ENCODE data around the gene HSPB3.
"Not testable (repeated sequence)": the region's sequence is repeated elsewhere in the genome, so short reads cannot be mapped to it uniquely, and the experiment has no call there.

HSPB3 gene, protein sequence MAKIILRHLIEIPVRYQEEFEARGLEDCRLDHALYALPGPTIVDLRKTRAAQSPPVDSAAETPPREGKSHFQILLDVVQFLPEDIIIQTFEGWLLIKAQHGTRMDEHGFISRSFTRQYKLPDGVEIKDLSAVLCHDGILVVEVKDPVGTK
- total RNA-seq, result 0 to 0.06 (median 0) reads per million in 18 experiments

DNA sequence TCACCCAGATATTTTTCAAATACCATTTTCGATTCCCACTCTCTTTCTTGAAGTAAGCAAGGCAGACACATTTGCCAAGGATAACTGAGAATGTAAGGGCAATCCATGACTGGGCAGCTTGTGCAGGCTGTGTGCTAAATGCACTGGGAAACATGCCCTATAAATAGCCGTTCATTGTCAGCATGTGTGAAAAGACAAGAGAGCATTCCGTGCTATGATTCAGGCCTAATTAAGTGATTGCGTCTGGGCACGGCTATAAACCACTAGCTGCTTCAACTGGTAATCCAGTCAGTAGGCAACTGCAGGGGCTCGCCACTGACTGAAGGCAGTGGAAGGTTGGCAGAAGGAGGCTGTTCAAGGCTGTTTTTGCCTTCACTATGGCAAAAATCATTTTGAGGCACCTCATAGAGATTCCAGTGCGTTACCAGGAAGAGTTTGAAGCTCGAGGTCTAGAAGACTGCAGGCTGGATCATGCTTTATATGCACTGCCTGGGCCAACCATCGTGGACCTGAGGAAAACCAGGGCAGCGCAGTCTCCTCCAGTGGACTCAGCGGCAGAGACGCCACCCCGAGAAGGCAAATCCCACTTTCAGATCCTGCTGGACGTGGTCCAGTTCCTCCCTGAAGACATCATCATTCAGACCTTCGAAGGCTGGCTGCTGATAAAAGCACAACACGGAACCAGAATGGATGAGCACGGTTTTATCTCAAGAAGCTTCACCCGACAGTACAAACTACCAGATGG, at the start of gene HSPB3:
Gene HSPB3 (plus strand): TSS at position 287 of the 745 bp plus-strand sequence. CDS start 91 bp downstream, at position 378.
- no peak for DNase-seq

DNA sequence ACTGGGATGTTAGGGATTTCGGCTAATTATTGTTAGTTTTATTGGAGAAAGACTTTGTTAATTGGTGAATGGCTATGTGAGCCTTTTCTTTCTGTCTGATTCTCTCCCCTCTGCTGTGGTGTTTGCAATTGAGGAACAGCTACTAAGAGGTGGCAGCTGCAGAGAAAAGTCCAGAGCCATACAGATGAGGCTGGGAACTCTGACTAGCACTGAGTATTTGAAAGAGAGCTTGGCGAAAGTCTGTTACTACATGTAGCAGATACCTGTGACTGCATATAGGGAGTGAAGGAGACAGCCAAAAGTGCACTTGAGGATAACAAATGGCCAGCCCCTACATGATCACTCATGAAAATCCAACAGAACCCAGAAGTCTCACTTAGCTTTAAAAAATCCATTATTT, 44.3 kb upstream of the HSPB3 start:
- DNase-seq, result no peak

DNA sequence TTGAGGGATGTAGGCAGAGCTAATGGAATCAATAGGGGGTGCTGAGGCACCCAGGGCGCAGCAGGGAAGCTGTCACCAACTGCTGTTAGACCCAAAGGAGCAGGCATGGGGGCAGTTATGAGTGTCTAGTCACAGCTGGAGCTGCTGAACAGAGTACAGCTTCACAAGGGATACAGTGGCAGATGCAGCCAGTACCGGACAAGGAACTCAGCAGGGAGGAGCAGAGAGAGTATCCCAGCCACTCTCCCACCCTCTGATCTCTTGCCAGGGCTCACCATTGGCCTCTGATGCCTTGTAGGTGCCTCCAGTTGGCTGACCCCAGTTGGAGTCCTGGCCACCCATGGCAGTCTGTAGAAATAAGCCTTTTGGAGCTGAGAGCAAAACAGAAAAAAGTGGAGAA, 42.6 kb upstream of the HSPB3 start:
- no peak for DNase-seq

DNA sequence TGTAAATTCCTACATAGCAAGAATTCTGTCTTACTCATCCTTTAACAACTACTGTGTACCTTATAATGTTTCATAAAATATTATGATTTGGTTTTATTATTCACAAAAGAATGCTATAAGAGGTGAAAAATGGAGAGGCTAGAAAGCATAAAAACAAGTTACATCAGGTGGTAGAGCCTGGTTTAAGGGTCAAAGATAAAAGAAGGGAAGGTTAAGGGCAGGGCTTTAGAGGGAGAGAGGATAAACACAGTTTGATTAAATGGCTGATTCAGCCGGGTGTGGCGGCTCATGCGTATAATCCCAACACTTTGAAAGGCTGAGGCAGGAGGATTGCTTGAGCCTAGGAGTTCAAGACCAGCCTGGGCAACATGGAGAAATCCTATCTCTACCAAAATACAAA, 40.4 kb upstream of the HSPB3 start:
- DNase-seq, result no peak

DNA sequence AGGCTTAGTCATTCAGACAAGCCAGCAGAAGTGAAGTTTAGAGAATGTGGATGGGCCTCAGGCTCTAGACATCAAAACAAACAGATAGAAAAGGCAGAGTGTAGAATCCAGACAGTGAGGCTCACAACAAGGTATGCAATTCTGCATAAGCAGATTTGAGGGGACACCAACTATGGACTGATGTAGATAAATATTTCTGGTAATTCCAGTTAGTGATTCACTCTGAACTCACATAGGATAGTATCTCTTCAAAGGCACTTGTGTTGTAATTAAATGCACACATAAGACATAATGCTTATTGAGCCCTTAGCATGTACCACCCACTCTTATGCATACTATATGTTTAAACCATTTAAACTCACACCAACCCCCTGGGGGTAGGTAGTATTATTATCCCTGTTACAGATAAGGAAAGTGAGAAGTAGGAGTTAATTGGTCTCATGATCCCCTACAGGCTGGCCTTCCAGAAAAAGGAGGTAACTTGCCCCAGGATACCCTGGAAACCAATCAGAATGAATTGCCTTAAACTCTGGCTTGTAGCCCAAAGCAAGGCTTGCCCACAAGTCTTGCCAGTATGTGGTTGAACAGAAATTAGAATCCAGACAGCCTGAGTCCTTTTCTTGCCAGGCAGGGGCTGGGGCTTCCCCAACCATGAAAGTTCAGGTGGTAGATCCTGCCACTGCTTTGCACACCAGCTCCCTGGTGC, 39.5 kb upstream of the HSPB3 start:
- no peak for DNase-seq

DNA sequence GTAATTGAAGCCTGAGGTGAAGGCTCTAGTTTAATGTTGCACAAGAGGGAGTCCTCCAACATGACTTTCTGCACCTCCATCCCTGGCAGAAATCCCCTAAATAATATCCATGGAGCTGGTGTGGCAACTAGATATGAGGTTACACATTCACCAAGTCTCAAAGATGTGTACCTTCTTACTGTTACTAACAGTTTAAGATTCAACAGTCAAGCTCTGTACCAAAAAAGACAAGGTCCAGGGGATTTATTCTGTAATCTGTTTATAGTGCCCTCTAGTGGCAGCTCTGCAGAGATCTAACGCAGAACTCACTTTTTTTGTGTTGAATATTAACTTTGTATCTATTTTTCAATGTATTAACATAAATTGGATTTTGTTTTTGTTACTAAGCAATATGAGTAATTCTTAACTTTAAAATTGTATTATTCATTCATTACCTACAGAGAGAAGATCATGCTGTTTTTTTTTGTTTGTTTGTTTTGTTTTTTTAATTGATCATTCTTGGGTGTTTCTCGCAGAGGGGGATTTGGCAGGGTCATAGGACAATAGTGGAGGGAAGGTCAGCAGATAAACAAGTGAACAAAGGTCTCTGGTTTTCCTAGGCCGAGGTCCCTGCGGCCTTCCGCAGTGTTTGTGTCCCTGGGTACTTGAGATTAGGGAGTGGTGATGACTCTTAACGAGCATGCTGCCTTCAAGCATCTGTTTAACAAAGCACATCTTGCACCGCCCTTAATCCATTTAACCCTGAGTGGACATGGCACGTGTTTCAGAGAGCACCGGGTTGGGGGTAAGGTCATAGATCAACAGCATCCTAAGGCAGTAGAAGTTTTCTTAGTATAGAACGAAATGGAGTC, 35.7 kb upstream of the HSPB3 start:
- peak; percentile 56 to 66 for DNase-seq

DNA sequence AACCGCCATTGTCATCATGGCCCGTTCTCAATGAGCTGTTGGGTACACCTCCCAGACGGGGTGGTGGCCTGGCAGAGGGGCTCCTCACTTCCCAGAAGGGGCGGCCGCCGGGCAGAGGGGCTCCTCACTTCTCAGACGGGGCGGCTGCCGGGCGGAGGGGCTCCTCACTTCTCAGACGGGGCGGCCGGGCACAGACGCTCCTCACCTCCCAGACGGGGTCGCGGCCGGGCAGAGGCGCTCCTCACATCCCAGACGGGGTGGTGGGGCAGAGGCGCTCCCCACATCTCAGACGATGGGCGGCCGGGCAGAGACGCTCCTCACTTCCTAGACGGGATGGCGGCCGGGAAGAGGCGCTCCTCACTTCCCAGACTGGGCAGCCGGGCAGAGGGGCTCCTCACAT, 35.0 kb upstream of the HSPB3 start:
- not testable (repeated sequence) for DNase-seq

DNA sequence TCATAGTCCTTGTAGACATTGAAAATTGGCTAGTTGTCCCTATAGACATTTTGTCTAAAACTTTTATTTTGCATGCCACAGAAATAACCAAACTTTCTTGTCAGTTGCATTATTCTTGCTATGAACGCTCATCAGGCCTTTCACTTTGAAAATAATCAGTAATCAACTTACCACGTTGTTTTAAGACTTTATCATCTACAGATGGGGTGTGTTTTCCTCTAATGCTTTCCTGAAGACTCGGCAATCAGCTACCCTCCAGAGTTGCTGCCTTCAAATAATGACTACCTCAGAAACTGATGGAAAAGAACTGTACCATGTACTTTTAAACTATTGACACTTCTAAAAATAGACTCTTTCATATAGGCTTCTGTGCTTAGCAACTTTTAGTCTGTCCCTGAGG, 33.5 kb upstream of the HSPB3 start:
- no peak for DNase-seq

DNA sequence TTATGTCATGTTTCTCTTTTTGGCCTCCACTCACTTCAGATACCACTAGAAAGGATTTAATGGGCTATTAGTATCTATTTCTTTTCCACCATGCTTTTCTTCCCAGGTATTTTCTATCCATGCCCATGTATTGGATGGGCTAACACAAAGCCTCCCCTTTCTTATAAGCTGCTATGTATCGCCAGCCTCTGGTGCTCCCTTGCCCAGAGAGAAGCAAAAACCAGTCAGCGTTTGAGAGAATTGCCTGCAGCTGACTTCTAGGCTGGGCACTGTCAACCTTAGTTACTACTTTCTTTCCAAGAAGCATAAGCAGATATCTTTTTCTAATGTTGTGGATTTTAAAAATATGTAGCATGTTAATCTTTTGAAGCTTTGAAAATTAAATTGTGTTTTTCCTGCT, 30.2 kb upstream of the HSPB3 start:
- DNase-seq, result no peak

DNA sequence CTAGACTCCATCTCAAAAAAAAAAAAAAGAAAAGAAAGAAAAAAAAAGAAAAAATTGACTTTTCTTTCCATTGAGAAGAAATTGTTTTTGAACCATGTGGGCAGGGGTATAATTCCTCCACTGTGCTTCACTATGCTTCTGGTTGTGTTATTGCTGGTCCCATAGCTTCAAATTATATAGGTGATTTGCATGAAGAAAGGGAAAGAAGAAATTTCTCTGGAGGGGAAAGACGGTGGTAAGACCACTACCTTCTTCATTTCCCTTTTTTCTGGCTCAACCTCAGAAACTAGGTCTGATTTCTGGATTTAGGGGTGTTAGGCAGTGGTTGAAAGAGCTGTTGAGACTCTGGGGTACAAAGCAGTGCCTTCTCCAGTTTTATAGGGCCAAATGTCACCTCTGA, 29.3 kb upstream of the HSPB3 start:
- no peak for DNase-seq

DNA sequence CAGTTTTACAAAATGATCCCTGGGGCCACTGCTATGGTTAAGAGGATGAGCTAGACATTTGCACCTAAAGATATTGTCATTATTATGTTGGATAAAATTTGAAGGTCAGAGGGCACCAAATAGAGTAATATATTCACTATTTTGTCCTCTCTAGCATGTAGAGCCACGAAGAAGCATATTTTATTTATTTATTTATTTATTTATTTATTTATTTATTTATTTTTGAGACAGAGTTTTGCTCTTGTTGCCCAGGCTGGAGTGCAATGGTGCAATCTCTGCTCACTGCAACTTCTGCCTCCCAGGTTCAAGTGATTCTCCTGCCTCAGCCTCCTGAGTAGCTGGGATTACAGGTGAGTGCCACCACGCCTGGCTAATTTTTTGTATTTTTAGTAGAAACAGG, 20.8 kb upstream of the HSPB3 start:
- not testable (repeated sequence) for DNase-seq

DNA sequence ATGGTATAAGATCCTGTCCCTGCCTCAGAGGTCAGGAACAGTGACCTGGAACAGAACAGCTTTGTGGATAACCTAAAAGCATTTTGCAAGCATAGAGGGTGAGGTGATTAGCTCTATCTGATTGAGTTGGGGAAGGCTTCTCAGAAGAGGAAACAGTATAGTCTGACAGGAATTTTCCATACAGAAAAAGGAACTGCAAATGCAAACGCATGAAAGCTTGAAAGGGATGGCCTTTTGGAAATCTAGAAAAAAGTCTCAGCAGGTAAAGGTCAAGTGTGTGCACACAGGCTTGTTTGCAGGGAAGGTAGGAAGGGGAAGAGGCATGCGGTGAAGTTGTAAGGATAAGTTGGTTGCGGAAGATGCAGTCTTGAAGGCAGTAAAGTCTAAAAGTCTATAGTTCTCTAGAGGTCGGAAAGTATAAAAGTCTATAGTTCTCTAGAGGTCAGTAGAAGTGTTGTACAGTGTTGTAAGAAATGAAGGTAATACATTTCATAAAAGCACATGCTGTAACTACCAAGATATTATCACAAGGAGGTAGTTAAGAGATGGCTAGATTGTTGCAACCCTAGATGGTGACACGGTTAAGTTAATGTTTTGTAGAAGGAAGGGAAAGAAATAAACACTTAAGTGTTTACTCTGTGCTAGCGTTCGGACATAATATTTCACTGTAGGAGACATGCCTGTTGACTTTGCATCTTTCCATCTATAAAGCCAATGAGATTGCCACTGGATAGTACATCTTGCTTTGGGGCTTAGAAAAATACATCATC, 16.7 kb upstream of the HSPB3 start:
- peak; percentile 16 to 17 for DNase-seq

DNA sequence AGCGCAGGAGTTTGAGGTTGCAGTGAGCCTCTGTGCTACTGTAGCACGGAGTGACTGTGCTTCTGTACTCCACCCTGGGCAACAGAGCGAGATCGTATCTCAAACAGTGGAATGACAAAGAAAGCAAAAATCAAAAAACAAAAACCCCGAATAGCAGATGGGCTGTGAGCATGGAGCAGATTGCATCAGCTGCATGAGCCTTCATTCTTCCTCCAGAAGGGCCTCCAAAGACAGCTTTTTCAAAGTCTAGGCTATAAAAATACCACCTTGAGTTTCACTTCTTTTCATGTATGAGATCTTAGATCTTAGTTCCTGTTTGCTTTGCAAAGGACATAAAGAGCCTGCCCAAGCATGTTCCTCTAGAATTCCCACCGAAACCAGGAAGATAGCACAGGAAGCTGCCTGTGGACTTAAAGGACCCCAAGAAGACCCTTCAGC, 15.0 kb upstream of the HSPB3 start:
- DNase-seq, result peak in 1 of 2 donors; percentile 13

DNA sequence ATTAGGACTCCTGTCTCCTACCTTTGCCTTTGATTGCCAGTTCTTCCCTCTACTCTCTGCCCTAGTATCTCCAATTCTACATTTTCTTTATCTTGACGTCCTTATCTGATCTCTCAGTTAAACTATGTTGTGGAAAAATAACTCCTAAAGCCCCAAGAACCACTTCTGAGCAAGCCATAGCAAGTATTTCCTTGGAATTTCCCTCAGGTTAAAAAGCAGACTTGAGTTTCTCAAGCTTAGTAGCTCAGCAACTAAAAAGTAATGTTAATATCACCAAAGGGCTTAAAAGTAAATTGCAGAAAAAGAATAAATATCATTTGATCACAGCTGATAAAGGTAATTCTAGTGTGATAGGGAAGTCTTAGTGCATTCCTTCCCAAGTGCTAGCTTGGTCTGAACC, 13.2 kb upstream of the HSPB3 start:
- DNase-seq, result no peak

DNA sequence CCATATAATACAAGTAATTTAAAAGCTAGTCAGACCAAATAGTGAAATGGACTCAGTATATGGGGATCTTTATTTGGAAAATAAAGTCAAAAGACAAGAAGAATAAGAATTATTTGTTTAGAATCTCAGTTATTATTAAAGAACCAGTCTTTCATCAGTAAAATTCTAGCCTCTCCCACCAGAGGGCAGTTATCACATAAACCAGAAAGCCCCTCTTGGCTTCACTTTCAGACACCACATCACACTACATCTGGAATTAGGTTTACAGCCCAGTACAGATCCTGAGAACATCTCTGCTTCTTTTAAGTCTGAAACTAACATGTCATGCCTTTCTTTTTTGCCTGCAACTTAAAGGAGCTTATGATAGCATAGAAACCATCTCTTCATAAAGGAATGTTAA, 12.2 kb upstream of the HSPB3 start:
- no peak for DNase-seq

DNA sequence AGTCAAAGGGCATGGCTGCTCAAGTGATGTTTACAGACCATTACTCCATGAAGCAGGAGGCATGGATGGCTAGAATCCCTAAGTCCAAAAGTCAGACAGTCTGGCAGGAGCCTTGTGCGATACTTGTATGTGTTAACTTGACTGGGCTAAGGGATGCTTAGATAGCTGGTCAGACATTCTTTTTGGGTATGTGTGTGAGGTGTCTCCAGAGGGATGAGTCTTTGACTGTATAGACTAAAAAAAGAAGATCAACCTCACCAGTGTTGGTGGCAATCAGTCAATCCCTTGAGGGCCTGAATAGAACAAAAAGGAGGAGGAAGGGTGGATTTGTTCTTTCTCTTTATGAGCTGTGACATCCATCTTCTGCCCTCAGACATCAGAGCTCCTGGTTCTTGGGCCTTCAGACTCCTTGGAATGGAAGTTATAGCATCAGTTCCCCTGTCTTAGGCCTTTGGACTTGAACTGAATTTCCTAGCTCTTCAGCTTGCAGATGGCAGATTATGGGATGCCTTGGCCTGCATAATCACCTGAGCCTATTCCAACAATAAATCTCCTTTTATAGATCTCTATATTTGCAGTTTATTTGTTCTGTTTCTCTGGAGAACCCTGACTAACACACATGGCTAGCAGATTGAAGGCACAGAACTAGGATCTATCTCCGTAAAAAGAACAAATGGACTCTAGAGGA, 9.7 kb upstream of the HSPB3 start:
- no peak for DNase-seq

DNA sequence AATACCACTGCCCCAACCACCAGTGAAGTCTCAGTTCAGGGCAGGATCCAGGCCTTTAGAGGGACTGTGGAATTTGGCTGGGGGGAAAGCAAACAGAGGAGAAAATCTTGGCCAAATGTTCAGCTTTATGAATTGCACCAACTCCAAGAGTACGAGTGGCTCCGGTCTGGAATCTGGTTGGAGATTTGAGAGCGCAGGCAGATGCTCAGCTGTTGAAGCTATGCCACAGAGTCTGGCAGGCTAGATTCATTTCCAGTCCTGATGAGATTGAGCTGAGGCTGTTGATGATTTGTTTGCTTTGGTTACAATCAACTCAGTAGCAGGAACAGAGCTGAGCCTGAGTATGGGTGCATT, 9.1 kb upstream of the HSPB3 start:
- DNase-seq, result no peak

DNA sequence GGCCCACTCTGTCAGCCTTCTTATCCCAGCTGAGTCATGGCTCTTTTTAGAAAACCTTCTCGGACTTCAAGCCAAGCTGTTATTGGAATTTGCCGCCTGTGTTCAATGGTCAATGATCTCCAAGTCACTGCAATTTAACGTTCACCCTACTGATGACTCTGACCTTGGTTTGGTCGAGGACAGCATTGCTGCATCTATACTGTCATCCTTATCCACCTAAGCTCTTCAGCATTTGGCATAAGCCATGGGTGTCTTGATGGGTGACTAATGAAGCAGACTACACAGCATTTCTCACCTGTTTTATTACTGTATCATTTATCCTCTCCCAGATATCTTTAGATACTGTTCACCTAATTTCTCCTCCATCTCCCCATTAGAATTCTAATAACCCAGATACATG, 5.6 kb upstream of the HSPB3 start:
- DNase-seq, result no peak

DNA sequence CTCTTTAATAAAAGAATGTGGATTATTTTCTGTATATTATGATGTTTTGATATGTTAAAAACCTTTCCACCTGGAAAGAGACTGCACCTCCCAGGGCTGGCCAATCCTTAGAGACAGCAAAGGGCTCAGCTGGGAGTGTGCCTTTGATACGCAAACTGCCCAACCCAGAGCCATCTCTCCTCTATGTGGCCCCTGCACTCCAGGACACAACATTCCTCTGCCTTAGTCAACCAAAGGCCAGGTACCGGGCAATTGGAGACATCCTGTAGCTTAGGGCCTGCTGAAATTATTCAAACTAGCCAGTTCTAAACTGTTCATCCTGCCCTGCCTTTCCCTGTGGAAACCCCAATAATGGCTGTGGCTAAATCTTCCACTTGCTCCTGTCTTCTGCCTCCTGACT, 5.0 kb upstream of the HSPB3 start:
- DNase-seq, result no peak

DNA sequence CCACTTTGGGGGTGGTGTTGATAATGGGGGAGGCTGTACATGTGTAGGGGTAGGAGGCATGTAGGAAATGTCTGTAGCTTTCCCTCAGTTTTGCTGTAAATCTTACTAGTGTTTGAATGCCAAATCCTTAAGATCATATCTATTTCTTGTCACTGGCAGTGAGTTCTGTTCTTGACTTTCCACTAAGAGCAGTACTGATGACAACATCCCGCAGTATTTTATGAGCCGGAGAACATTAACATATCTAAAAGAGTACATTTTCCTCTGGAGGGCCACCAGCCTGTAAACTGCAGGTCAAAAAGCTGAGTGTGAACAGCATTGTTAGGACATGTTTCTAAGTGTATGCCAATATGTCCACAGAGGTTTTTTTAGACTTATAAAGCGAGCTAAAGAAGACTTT, 2.5 kb upstream of the HSPB3 start:
- no peak for DNase-seq

DNA sequence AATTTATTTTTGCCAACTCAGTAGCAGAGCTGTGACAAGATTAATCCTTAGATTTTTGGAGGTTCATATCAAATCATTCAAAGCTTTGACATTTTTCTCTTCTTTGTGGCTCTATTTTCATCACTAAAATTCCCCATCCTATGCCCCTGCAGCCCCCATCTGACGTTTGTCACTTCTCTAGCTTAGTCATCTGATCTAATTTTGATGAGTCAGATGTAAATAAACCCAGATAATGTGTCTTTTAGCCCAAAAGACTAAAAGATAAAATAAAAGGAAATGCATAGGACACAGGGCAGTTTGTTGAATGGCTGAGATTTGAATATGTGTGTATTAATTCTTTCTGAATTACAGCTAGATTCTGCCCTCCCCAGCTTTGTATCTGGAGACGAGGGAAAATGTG, 897 bp upstream of the HSPB3 start:
- no peak for DNase-seq

Data from inflammatory macrophage (primary cell).